Left colon (tissue), 2 donors: ENCODE data around the gene GPNMB. TPM values are rescaled to one million over a fixed set of nuclear protein-coding genes. Genes with fewer than 3 reads are reported as not detected.
A peak's percentile ranks its signal among the peaks of the same experiment; 100 is the strongest.

Experiments used
- ATAC-seq: fragments of 200-7000 bp; cut with Tn5 transposase; one replicate; pipeline ENCODE4 v1.9.1; 2020; ENCODE audit warnings: mild to moderate bottlenecking, moderate library complexity
- DNase-seq, 2 donors: peaks; one replicate each; pipeline ENCODE4 v3.0.0-alpha.2; 2020
- intact Hi-C, 2 donors: fragments of 100-400 bp; cut with DNase I in 1 of 2; cut with micrococcal nuclease in 1 of 2; formaldehyde crosslinking; loops; one replicate each; pipeline versions ENCODE4 v1.11.2 to v1.14.0; 2022; cut with DNase I, micrococcal nuclease
- total RNA-seq, 2 donors: library from RNA; stranded (reverse); fragmentation: NEBNext Ultra II Directional; extraction: Animal tissue kit (Norgen Biotek cat#: 25700); gene quantifications; one replicate each; pipeline ENCODE4 v1.2.1, GENCODE V29; 2021
- donor health status: DM: no; HTN: no; CAD: no.
- donor health status: DM: yes; HTN: yes; CAD: no.

The GPNMB gene
- total RNA-seq, 2 donors from 2014 or later = 15.0 to 67.8 TPM

DNA sequence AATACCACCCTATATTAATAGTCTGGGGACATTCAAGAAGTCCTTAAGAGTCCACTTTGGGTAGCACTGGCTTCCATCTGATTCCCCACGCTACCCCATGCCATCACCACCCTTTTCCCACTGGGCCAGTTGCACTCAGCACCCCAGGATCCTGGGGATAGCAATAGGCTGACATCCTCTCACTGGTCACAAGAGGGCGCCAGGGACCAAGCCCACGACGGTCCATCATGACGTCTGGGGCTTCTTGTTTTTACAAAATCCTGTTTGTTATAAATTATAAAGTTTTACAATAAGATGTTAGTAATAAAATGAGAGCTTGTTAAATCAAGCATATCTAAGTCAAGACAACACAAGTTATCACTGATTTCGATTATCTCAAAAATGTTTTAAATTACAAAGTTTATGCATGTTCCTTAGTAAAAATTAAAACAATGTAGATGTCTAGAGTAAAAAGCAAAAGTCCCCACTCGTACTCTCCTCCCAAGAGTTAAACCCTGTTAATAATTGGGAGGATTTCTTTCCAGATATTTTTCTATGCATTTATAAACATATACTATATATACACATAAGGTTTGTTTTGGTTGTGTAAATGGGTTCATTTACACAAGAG, 15.4 kb downstream of the GPNMB start:
- ATAC-seq (peak; percentile 68), DNase-seq (peak in 1 of 2 donors; percentile 54)
- intact Hi-C loops = no loop called here

DNA sequence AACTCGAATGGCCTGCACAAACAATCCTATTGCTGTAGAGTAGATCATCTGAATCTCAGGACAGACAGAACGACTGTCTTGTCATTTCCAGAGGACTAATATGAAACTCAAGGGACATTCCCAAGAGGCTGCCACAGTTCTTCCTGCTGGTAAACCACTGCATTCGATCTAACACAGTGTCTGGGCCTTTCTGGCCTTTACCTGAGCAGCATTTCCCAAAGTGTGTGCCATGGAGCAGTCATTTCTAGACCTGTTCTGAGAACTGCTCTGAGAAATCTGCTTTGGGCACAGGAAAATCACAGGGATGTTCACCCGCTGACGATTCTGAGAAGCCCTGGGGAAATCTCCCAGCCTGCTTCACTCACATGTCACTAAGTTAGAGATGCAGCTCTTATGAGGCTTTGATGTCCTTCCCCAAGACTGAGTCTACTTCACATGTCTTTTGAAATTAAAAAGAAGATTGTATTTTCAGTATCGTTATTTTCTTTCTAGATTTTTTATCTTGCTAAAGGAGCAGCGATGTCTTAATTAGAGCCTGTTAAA, 18.4 kb downstream of the GPNMB start:
- DNase-seq (no peak), ATAC-seq (no peak)
- intact Hi-C loops = no loop called here

DNA sequence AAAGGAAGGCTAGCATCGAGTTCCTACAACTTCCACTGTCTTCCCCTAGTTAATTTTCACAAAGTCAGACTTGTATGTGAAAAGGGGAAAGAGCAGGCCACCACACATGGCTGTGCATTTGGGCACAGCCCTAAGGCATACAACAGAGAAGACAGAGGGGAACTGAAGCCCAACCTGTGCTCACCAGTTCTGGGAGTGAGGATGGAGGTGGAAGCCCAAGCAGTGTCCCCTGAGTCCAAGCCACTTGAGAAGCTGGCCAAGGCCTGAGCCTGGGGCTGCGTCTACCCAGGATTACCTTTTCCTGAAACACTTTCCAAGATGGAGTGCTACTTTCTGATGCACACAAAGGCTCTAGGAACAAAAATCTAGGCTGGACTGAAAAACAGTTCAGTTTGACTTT, 20.3 kb downstream of the GPNMB start:
- DNase-seq (no peak), ATAC-seq (no peak)
- intact Hi-C loops = no loop called here

DNA sequence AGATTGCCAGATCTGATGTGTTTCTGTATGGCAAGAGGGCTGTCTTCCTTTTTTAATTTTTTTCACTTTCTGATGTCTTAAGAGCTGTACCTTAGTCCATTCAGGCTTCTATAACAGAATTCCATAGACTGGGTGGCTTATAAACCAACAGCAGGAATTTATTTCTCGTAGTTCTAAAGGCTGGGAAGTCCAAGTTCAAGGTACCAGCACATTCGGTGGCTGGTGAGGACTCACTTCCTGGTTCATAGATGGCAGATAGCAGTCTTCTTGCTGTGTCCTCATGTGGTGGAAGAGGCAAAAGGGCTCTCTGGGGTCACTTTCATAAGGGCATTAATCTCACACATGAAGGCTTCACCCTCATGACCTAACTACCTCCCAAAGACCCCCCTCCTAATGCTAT, 20.8 kb downstream of the GPNMB start:
- intact Hi-C loops = no loop called here
- DNase-seq (no peak), ATAC-seq (no peak)

DNA sequence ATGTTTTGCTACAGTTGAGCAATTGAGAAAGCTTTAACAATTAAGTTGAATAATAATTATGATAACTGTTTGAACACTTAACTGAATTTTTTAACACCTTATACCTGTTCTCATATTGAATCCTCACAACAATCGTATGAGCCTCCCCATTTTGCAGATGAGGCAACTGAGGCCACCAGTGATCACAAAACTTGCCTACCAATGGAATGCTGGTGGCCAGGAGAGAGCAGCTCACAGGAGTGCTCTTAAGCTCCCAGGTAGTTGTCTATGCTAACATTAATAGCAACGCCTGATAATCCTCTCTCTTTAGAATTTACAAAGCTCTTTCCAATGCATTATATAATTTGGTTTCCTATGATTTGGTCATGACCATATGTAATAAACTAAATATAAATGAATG, 21.6 kb downstream of the GPNMB start:
- ATAC-seq = no peak
- intact Hi-C loops = no loop called here
- DNase-seq = no peak

DNA sequence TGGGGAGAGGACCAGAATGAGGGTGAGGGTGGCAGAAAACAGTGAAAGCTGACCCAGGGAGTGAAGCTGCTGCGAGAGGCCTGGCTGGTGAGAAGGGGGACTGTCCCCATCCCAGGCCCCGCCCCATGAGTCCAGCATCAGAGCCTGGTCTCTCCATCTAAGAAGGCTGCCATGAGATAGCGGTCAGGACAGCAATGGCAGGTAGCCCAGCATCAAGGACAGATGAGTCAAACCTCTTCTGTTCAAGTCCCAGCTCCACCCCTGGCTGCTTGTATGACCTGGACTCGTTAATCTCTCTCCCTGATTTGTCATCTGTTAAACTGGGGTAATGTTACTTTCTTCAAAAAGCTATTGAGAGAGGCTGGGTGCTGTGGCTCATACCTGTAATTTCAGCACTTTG, 22.2 kb downstream of the GPNMB start:
- ATAC-seq (no peak), DNase-seq (no peak)
- intact Hi-C loops = no loop called here

DNA sequence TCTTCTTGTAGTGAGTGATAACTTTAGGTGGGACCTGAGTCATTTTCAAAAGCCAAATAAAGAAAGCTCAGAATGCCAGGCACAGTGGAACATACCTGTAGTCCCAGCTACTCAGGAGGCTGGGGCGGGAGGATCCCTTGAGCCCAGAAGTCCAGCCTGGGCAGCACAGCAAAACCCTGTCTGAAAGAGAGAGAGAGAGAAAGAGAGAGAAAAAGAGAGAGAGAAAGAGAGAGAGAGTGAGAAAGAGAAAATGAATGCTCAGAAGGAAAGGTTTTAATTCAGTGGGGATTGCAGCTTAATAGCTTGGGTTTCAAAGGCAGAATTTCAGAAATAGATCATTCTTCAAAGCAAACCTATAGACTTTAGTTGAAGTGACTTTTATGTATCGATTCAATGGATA, 25.7 kb downstream of the GPNMB start:
- ATAC-seq (no peak), DNase-seq (no peak)
- intact Hi-C loops = no loop called here

DNA sequence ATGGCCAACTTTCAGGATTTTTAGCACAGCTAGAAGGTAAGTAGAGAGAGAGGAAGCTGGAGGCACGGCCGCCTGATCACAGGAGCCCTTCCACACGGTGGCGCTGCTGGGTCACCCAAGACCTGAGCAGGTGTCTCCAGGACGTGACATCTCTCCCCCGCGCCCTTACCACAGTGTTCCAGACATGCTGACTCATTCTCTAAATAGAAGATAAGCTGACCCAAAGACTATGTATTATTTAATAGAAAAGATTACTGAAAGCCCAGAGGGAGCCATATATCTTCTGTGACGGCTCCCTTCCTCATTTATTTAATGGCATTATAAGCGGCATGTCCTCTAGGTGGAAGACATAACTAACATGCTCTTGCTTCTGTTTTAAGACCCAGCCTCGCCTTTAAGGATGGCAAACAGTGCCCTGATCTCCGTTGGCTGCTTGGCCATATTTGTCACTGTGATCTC, 26.6 kb downstream of the GPNMB start:
- intact Hi-C loops = no loop called here
- DNase-seq = peak; percentile 90 to 97
- ATAC-seq = peak; percentile 98

DNA sequence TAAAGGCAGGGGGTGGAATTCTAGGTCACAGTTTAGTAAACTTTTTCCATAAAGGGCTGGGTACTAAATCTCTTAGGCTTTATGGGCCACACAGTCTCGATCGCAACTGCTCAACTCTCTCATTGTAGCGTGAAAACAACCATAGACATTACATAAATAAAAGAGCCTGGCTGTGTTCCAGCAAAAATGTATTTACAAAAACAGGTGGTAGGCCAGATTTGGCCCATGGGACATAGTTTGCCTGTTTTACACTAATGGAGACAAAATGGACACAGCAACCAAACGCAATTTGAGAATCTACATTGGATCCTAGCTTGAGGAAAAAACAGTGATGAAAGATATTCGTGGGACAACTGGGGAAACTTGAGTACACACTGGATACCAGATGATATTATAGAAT, 29.3 kb downstream of the GPNMB start:
- DNase-seq (no peak), ATAC-seq (no peak)
- intact Hi-C loops = no loop called here

DNA sequence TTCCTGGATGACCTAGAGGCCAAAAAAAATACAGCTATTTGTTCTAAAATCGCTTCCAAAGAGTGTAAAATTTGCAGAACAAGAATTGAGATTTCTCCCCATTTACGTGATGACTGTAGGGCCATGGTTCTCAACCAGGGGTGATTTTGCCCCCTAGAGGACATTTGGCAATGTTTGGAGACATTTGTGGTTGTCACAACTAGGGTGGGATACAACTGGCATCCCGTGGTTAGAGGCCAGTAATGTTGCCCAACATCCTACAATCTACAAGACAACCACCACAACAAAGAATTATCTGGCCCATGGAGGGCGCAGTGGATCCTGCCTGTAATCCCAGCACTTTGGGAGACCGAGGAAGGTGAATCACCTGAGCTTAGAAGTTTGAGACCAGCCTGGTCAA, 29.8 kb downstream of the GPNMB start:
- intact Hi-C loops = no loop called here
- no peak for DNase-seq
- no peak for ATAC-seq

DNA sequence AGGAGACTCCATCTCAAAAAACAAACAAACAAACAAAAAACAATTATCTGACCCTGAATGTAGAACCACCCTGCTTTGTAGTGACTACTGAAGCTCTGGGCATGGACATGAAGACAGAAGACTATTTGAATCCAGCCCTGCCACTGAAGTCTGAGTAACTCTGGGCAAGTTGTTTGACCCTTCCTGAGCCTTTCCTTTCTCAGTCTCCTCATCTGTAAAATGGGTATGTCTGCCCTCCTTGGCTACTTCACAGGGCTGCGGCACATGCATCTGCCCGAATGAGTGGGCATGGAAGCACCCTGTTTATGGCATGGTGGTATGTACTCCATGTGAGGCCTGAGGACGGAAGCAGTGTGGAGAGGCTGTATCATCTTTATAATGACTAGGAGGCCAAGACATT, 30.4 kb downstream of the GPNMB start:
- DNase-seq (no peak), ATAC-seq (no peak)
- intact Hi-C loops = no loop called here

DNA sequence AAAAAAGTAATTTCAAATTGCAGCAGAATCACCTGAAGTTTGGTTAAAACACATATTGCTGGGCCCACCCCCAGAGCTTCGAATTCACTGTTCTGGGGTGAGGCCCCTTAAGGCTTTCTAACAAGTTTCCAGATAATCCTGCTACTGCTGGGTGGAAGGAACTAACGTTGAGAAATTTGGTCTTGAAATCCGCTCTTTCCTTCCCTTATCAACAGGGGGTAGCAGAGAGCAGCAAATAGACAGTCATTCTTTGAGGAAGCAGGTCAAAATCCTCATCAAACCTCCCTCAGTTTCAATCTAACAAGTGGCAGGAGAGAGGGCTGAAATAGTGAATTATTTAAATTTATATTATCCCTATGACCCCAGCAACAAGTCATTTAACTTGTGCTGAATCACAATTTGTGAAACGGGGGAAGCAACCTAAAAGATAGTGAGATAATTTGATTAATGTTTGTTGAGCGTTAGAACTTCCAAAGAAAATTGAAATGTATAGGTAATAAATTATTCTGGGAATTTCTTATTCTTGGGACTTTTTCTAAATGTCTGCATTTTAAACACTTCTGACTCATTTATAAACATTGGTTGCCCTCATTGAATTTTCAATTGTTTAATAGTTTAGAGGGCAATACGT, 30.9 kb downstream of the GPNMB start:
- peak; percentile 44 for ATAC-seq
- DNase-seq = no peak
- intact Hi-C loops = no loop called here

DNA sequence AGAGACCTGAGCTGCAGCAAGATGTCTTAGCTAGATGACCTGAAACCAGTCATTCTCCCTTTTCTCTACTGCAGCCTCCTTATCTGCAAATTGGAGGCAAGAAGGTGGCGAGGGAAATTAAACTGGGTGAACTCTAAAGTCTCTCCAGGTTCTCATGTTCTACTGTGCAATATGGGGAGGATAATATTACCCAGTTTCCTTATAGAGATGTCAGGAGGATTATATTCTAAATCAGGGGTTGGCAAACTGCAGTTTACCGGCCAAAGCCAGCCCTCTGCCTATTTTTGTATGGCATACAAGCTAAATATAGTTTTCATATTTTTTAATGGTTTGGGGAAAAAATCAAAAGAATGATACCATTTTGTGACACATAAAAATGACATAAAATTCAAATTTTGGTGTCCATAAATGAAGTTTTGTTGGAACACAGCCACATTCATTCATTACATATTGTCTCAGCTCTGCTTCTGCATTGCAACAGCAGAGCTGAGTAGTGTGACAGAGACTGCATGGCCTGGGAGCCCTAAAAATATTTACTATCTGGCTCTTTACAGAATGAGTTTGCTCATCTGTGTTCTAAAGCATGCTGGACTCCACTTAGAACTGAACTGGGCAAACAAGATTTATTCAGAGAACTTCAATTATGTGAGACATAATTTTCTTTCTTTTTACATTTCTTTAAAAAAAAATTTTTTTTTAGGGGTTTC, 33.4 kb downstream of the GPNMB start:
- DNase-seq (no peak), ATAC-seq (no peak)
- intact Hi-C loops = no loop called here

DNA sequence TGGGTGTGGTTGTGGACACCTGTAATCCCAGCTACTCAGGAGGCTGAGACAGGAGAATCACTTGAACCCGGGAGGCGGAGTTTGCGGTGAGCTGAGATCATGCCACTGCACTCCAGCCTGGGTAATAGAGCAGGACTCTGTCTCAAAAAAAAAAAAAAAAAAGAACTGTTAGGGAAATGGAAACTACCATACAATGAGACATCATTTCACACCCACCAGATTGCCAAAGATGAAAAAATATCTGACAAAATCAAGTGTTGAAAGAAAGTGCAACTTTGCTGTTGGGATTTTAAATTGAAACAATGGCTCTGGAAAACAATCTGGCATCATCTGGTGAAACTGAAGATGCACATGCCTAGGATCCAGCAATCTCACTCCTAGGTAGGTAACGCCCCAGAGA, 36.5 kb downstream of the GPNMB start:
- ATAC-seq (no peak), DNase-seq (no peak)
- intact Hi-C loops = no loop called here

DNA sequence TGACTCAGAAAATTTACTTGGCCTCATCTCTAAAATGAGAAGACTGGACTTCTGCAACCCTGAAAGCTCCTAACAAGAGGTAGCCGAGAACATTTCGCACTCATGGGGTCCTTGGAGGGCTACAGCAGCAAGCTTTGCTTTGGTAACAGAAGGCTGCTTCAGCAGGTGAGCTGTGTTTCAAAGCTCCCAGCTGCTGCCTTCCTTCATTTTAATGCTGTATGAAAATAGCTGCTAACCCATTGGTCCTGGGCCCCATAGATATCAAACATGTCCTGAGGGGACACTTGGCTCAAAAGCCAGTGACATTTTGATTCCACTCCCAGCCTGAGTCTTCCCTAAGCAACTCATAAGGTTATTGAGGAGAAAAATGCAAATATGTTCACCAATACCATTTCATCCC, 38.3 kb downstream of the GPNMB start:
- intact Hi-C loops = no loop called here
- DNase-seq (no peak), ATAC-seq (no peak)

DNA sequence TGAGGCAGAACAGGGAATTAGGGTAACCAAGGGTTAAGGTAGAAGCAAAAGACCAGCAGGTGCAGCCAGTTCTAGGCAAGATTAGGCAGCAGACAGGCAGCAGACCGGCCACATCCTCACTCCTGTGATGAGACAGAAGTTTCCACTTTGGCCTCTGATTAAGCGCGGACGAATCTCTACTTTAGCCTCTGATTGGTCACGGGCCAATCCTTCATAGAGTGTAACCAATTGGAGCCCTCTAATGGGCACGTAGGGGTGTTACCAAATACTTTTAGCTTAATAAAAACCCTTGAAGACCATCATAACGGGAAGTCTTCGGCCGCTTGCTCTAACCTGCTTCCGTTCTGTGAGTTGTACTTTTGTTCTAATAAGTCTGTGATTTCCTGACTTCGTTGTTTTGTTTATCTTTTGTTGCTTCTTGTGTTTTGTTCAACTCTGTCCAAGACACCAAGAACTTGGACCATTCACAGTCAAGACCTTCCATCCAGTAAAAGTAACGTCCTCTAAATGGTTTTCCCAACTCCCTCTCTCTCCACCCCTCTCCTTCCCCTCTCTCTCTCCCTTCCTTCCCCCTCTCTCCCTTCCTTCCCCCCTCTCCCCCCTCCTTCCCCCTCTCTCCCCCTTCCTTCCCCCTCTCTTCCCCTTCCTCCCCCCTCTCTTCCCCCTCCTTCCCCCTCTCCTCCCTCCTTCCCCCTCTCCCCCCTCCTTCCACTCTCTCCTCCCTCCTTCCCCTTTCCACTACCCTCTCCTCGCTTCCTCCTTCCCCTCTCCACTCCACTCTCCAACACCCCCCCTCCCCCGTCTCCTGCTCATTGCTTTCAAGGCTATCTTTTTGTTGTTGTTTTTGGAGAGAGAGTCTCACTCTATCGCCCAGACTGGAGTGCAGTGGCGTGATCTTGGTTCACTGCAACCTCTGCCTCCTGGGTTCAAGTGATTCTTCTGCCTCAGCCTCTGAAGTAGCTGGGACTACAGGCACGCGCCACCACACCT, 39.4 kb downstream of the GPNMB start:
- DNase-seq (no peak), ATAC-seq (no peak)
- intact Hi-C loops = no loop called here

DNA sequence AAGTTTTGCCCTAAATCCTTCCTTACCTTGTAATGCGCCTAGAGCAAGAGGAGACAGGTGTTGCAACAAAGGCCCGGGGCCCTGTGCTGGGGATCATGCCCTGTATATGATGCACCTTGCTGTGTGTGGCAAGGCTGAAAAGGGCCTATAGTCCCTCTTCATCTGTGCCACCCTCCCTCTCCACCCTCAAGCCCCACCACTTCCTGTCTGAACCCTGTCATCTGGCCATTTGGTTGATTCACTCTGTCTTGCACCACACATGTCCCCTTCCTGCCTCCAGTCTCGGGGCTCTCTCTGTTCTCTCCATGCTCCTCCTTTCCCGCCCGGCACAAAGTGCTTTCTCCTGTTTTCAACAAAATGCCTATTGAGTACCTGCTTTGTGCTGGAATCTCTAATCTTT, 41.0 kb downstream of the GPNMB start:
- DNase-seq (no peak), ATAC-seq (no peak)
- intact Hi-C loops = no loop called here

DNA sequence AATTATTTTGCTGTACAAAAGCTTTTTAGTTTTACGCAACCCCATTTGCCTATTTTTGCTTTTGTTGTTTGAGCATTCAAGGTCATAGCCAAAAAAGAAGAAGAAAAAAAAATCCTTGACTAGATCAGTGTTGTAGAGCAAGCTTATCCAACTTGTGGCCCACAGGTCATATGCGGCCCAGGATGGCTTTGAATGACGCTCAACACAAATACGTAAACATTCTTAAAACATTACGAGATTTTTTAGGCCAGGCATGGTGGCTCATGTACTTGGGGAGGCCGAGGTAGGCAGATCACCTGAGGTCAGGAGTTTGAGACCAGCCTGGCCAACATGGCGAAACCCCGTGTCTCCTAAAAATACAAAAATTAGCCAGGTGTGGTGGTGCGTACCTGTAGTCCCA, 44.4 kb downstream of the GPNMB start:
- no peak for DNase-seq
- ATAC-seq = no peak
- intact Hi-C loops = no loop called here

DNA sequence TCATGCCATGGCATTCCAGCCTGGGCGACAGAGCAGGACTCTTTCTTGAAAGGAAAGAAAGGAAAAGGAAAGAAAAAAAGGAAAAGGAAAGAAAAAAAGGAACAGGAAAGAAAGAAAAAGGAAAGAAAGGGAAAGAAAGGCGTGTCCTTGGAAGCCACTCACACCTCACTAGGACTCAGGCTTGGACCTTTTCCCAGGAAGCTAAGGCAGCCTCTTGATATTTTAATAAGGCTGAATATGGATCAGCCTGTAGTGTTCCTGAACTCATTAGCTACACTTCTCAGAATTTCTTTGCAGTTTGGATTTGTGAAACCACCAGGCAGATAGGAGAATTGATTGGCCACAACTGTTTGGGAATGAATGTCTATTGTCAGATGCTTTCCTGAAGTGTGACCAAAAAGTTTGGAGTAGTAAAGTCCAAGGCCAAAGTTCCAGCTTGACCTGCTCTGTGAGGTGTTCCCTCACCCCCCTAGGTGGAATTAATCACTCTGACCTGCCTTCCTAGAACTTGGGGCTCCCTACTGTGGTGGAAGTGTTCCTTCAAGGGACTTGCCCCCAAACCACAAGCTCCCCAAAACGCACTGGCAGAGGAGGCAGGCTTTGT, 45.5 kb downstream of the GPNMB start:
- ATAC-seq = no peak

More for the DNA sequence above, 45.5 kb downstream of the GPNMB start:
- DNase-seq = no peak
- intact Hi-C loops = no loop called here
